Measurements from ENCODE around the gene CDH15.

- TF ChIP-seq CTCF (IDR thresholded peaks at IDR 0.05; ENCODE audit: low read length) = no peak
- no peak for TF ChIP-seq EZH2 (IDR thresholded peaks at IDR 0.05; ENCODE audit: borderline replicate concordance, low read length)
Measured at GRCh38 chr16:89191033-89191900, 19.7 kb downstream of the CDH15 start.

Measured in OCI-LY1 (cell line).